K562 (cell line): Measurements from ENCODE around the gene SLC19A1. TPM values are rescaled to one million over a fixed set of nuclear protein-coding genes. Genes with fewer than 3 reads are reported as not detected.

Experiments
- ATAC-seq: fragments of 200-7000 bp; cut with Tn5 transposase; 3 replicates; pipeline ENCODE4 v1.9.1; 2020; ENCODE audit warnings: moderate library complexity
- BruUV-seq: library from RNA; stranded (reverse); fragments of 400-500 nt; replicated peaks from 2 replicates; lab custom pipeline; 2021; lab: Mats Ljungman, UMichigan
- CTCF ChIA-PET: fragments of 300-600 bp; formaldehyde crosslinking; extraction: SDS; loops from one replicate; lab custom pipeline; 2021; ENCODE audit warnings: low intra/inter-chr PET ratio; lab: Yijun Ruan, JAX
- POLR2A ChIA-PET: fragments of 300-600, 350-650 bp; sonication (Branson Sonifier 250); formaldehyde crosslinking; extraction: SDS; loops from one replicate; lab custom pipeline; 2021; ENCODE audit warnings: antibody characterized with exemption, inconsistent platforms; lab: Yijun Ruan, JAX
- DNase-seq, 4 experiments: peaks; one replicate each; pipeline versions ENCODE4 v3.0.0 to v3.0.0-alpha.2; 2011 to 2018; ENCODE audit warnings: low spot score in 3 of 4, mixed read lengths in 3 of 4; ENCODE audit errors: extremely low read depth in 1 of 4
- FAIRE-seq: peaks from 2 replicates; lab custom pipeline; 2011; peaks lifted over from hg19 to GRCh38; lab: Jason Lieb, UNC
- H2AFZ ChIP-seq: 2 replicates; pipeline ENCODE4 v1.6.0; 2011; ENCODE audit warnings: low read depth, low read length, control low read depth, inconsistent platforms
- H3K27ac ChIP-seq: fragments of 200-600 bp; 3 replicates; pipeline ENCODE4 v1.8.0; 2011; ENCODE audit warnings: low read depth, mild to moderate bottlenecking, control low read depth, inconsistent platforms, low read length, moderate library complexity, mixed read lengths; ENCODE audit errors: extremely low read depth
- H3K27me3 ChIP-seq, 2 experiments: fragments of 300-600 bp in 1 of 2; 2 replicates in 1 of 2; 3 replicates in 1 of 2; pipeline versions ENCODE4 v1.6.0 to v1.8.0; 2011; ENCODE audit warnings: inconsistent platforms in 2 of 2, low read length in 2 of 2, mild to moderate bottlenecking in 1 of 2, mixed read lengths in 1 of 2, moderate library complexity in 1 of 2; ENCODE audit not compliant: control insufficient read depth in 2 of 2, insufficient read depth in 2 of 2
- H3K36me3 ChIP-seq: fragments of 300-600 bp; 3 replicates; pipeline ENCODE4 v1.8.0; 2011; ENCODE audit warnings: mild to moderate bottlenecking, low read length, inconsistent platforms; ENCODE audit not compliant: control insufficient read depth, insufficient read depth
- H3K4me1 ChIP-seq, 2 experiments: fragments of 200-600 bp in 1 of 2; replicated peaks in 1 of 2; 2 replicates in 1 of 2; 3 replicates in 1 of 2; pipeline versions ENCODE4 v1.5.1 to v1.8.0; 2011; ENCODE audit warnings: inconsistent platforms in 2 of 2, low read length in 2 of 2, mild to moderate bottlenecking in 1 of 2, mixed read lengths in 1 of 2, moderate library complexity in 1 of 2; ENCODE audit not compliant: control insufficient read depth in 2 of 2, insufficient read depth in 2 of 2
- H3K4me2 ChIP-seq: 2 replicates; pipeline ENCODE4 v1.6.1; 2011; ENCODE audit warnings: low read length, control low read depth, inconsistent platforms, mixed read lengths; ENCODE audit not compliant: insufficient read depth
- H3K4me3 ChIP-seq: fragments of 200-600 bp; sonication (generic), shearing (Covaris generic); 2 replicates; pipeline ENCODE4 v1.5.1; 2016; ENCODE audit warnings: control low read depth, inconsistent platforms
- H3K79me2 ChIP-seq: fragments of 200-600 bp; 3 replicates; pipeline ENCODE4 v1.8.0; 2011; ENCODE audit warnings: low read length, inconsistent platforms; ENCODE audit not compliant: control insufficient read depth, insufficient read depth
- H3K9ac ChIP-seq, 2 experiments: 2 replicates each; pipeline versions ENCODE4 v1.6.0 to v1.6.1; 2011; ENCODE audit warnings: low read depth in 2 of 2, low read length in 2 of 2, control low read depth in 1 of 2, inconsistent platforms in 1 of 2, mild to moderate bottlenecking in 1 of 2, mixed read lengths in 1 of 2; ENCODE audit not compliant: insufficient read depth in 1 of 2
- H3K9me1 ChIP-seq: one replicate; pipeline ENCODE4 v1.6.0; 2011; ENCODE audit warnings: inconsistent platforms, mild to moderate bottlenecking, low read length, moderate library complexity; ENCODE audit not compliant: control insufficient read depth, insufficient read depth
- H3K9me3 ChIP-seq: replicated peaks from 2 replicates; pipeline ENCODE4 v1.5.1; 2011; ENCODE audit warnings: low read depth, low read length, inconsistent platforms; ENCODE audit not compliant: control insufficient read depth, insufficient read depth
- H4K20me1 ChIP-seq: replicated peaks from 2 replicates; pipeline ENCODE4 v1.6.1; 2011; ENCODE audit warnings: low read length, inconsistent platforms, mixed read lengths; ENCODE audit not compliant: control insufficient read depth, insufficient read depth
- DACH1 ChIP-seq: fragments of 450-650 bp; IDR thresholded peaks from 2 replicates; pipeline ENCODE4 v1.6.1; 2018; ENCODE audit not compliant: partially characterized antibody
- KLF10 ChIP-seq: fragments of 250-450 bp; sonication (Bioruptor Pico); IDR thresholded peaks from 2 replicates; pipeline ENCODE4 v1.6.1; 2021; ENCODE audit warnings: matching md5 sums
- NR2C2 ChIP-seq, 2 experiments: fragments of 200-800 bp in 1 of 2; sonication (Bioruptor generic) in 1 of 2; sonication (generic) in 1 of 2; formaldehyde crosslinking in 1 of 2; IDR thresholded peaks; 2 replicates each; pipeline versions ENCODE4 v1.6.1 to v1.8.0; 2016 to 2022; ENCODE audit warnings: mild to moderate bottlenecking in 1 of 2, missing compliant biosample characterization in 1 of 2, missing genetic modification characterization in 1 of 2, missing genetic modification reagents in 1 of 2
- PTTG1 ChIP-seq: fragments of 450-650 bp; IDR thresholded peaks from 2 replicates; pipeline ENCODE4 v1.6.1; 2016; ENCODE audit warnings: low read depth, mild to moderate bottlenecking, missing genetic modification characterization, missing compliant biosample characterization
- TARDBP ChIP-seq: fragments of 450-650 bp; IDR thresholded peaks from 2 replicates; pipeline ENCODE4 v1.6.1; 2016
- ZKSCAN3 ChIP-seq: fragments of 250-450 bp; sonication (Bioruptor Pico); IDR thresholded peaks from 2 replicates; pipeline ENCODE4 v1.4.0; 2020
- WGBS: fragments of 100-300 bp; shearing (Covaris generic); methylation state at CpG from one replicate; pipeline ENCODE4 v1.1.6; 2016; ENCODE audit warnings: low coverage, mixed read lengths; ENCODE audit not compliant: insufficient coverage; ENCODE audit errors: missing lambda C conversion rate; 5-methylcytosine and 5-hydroxymethylcytosine counted together
- in situ Hi-C: fragments of 300-500 bp; cut with MboI; formaldehyde crosslinking; loops from 4 replicates; pipeline ENCODE4 v1.15.0; 2018; ENCODE audit warnings: inconsistent platforms, mixed read lengths
- intact Hi-C: fragments of 100-400 bp; cut with micrococcal nuclease; formaldehyde crosslinking; loops from 2 replicates; pipeline ENCODE4 v1.14.2; 2022
- polyA plus RNA-seq, 8 experiments: library from polyadenylated mRNA; depleted of rRNA in 4 of 8; stranded (reverse) in 5 of 8; unstranded in 3 of 8; fragments of >200 nt; fragmentation: Nextera tagmentation in 2 of 8; fragmentation: Illumina TruSeq in 1 of 8; extraction: Ambion mirVana in 2 of 8; extraction: Trizol in 1 of 8; gene quantifications; 2 replicates each; pipeline versions ENCODE4 v1.2.1 to v1.2.3, GENCODE V29; 2011 to 2014; ENCODE audit warnings: inconsistent platforms in 1 of 8, missing spikeins in 1 of 8
- total RNA-seq, 7 experiments: library from RNA; depleted of rRNA in 6 of 7; stranded (reverse); fragments of >200 nt in 6 of 7; fragmentation: Illumina TruSeq in 2 of 7; extraction: Trizol in 2 of 7; gene quantifications; 2 replicates each; pipeline versions ENCODE4 v1.2.1 to v1.2.3, GENCODE V29; 2011 to 2021; ENCODE audit warnings: low replicate concordance in 1 of 7
- TF ChIP-seq, protein P1 (sequence below): fragments of 450-650 bp; IDR thresholded peaks from 2 replicates; pipeline ENCODE4 v1.6.1; 2018; ENCODE audit not compliant: partially characterized antibody
- TF ChIP-seq, protein P2 (sequence below): sonication (generic); formaldehyde crosslinking; IDR thresholded peaks from 2 replicates; pipeline ENCODE4 v1.8.0; 2022; ENCODE audit warnings: mild to moderate bottlenecking, low read depth, missing genetic modification reagents

SLC19A1 gene
- total and polyA plus RNA-seq, 9 of the 15 experiments (the other 6 are each of a cell fraction or from before 2014, with no cell fraction given), result 0.65 to 88.7 (median 12.0) TPM

DNA sequence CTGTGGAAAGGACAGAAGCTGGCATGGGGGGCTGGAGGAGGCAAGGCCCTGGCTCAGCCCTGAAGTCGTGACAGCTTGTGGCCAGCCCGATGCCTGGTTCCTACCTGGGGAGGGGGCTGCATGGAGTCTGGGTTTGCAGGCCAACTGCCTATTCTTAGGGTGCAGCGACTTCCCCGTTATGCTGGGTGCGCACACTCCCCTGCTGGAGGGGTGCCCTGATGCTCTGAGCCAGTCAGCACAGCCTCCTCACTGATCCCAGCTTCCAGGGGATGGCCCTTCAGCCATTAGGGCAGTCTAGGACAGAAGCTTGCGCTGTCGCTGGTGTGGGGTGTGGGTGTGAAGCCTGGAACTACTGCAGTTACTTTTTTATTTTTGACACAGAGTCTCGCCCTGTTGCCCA lies 30.0 kb upstream of the SLC19A1 start:
- TF ChIP-seq PTTG1 (tag) (no peak), DACH1 (no peak), ZKSCAN3 (CRISPR knock-in tag) (no peak), TARDBP (no peak), NR2C2 (CRISPR knock-in tag; IDR thresholded peaks at IDR 0.05) (no peak), NR2C2 (tag; IDR thresholded peaks at IDR 0.05) (no peak), KLF10 (CRISPR knock-in tag) (no peak)
- TF ChIP-seq, protein P1, sequence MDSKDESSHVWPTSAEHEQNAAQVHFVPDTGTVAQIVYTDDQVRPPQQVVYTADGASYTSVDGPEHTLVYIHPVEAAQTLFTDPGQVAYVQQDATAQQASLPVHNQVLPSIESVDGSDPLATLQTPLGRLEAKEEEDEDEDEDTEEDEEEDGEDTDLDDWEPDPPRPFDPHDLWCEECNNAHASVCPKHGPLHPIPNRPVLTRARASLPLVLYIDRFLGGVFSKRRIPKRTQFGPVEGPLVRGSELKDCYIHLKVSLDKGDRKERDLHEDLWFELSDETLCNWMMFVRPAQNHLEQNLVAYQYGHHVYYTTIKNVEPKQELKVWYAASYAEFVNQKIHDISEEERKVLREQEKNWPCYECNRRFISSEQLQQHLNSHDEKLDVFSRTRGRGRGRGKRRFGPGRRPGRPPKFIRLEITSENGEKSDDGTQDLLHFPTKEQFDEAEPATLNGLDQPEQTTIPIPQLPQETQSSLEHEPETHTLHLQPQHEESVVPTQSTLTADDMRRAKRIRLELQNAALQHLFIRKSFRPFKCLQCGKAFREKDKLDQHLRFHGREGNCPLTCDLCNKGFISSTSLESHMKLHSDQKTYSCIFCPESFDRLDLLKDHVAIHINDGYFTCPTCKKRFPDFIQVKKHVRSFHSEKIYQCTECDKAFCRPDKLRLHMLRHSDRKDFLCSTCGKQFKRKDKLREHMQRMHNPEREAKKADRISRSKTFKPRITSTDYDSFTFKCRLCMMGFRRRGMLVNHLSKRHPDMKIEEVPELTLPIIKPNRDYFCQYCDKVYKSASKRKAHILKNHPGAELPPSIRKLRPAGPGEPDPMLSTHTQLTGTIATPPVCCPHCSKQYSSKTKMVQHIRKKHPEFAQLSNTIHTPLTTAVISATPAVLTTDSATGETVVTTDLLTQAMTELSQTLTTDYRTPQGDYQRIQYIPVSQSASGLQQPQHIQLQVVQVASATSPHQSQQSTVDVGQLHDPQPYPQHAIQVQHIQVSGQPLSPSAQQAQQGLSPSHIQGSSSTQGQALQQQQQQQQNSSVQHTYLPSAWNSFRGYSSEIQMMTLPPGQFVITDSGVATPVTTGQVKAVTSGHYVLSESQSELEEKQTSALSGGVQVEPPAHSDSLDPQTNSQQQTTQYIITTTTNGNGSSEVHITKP, result no peak
- TF ChIP-seq, protein P2, sequence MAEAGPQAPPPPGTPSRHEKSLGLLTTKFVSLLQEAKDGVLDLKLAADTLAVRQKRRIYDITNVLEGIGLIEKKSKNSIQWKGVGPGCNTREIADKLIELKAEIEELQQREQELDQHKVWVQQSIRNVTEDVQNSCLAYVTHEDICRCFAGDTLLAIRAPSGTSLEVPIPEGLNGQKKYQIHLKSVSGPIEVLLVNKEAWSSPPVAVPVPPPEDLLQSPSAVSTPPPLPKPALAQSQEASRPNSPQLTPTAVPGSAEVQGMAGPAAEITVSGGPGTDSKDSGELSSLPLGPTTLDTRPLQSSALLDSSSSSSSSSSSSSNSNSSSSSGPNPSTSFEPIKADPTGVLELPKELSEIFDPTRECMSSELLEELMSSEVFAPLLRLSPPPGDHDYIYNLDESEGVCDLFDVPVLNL (CRISPR knock-in tag), result no peak
- TF ChIP-seq, all 486 proteins: peak for 0
- DNase-seq (no peak), FAIRE-seq (no peak), ATAC-seq (no peak; the same call in 2 of the 3 replicates)
- no peaks in the 10 kb centered on the region for H3K36me3 ChIP-seq
- no peak overlapping the region for H3K9ac ChIP-seq
- in situ Hi-C loops (no loop called here), intact Hi-C loops (no loop called here)
- peaks cover 0 to 17% of the 10 kb centered on the region in 2 experiments; a peak in 2 of 5 replicates for H3K4me1 ChIP-seq
- no peaks in the 10 kb centered on the region; the same call in 1 of the 2 replicates for H3K9me3 ChIP-seq
- WGBS, result 3% methylated on average over 7 of the region's 8 CpGs
- H3K27me3 ChIP-seq, result peaks cover 84 to 88% of the 10 kb centered on the region in 2 experiments
- no peak overlapping the region for H3K4me3 ChIP-seq
- no TSS peak for BruUV-seq
- no peak overlapping the region for H2AFZ ChIP-seq
- no peaks in the 10 kb centered on the region for H3K9me1 ChIP-seq
- H3K27ac ChIP-seq, result no peak overlapping the region
- POLR2A ChIA-PET, result interaction anchor here (0.7 to 3.6 kb wide), 4 partner anchors 10 to 165 kb away, joined by 3 to 12 read pairs (median 6); no protein-coding TSS in a partner anchor
- peaks cover 9% of the 10 kb centered on the region for H4K20me1 ChIP-seq
- H3K4me2 ChIP-seq, result no peak overlapping the region
- CTCF ChIA-PET, result no interaction called here
- H3K79me2 ChIP-seq, result no peaks in the 10 kb centered on the region
